Astrocyte of the cerebellum (primary cell): ENCODE data around the gene TCP11L1.
A peak's percentile ranks its signal among the peaks of the same experiment; 100 is the strongest.

Experiments
- DNase-seq: peaks from one replicate; pipeline ENCODE4 v3.0.0-alpha.2; 2011; ENCODE audit warnings: low read depth
- H3K4me3 ChIP-seq: 2 replicates; pipeline ENCODE4 v1.5.1; 2011; ENCODE audit warnings: mild to moderate bottlenecking, low read depth, low read length, moderate library complexity
- CTCF ChIP-seq: IDR thresholded peaks from 2 replicates; pipeline ENCODE4 v1.5.1; 2012; ENCODE audit warnings: low read length, low read depth, moderate library complexity, mild to moderate bottlenecking; ENCODE audit errors: missing control alignments
- in situ Hi-C: cut with HindIII; loops from 2 replicates; pipeline ENCODE4 v1.10.0; 2017; ENCODE audit warnings: low sequenced_read_pairs

TCP11L1 gene

GRCh38 chr11:33064033-33064825, 24.9 kb downstream of the TCP11L1 start:
- no peak for DNase-seq
- no peak overlapping the region for H3K4me3 ChIP-seq
- TF ChIP-seq CTCF: no peak
- in situ Hi-C loops: loop anchor here (5.0 to 10.0 kb wide), 2 partner anchors 87 to 629 kb away; partner anchors contain the start of gene WT1

GRCh38 chr11:33064866-33065265, 25.5 kb downstream of the TCP11L1 start:
- no peak overlapping the region for H3K4me3 ChIP-seq
- in situ Hi-C loops: loop anchor here (5.0 to 10.0 kb wide), 2 partner anchors 88 to 630 kb away; partner anchors contain the start of gene WT1
- DNase-seq: no peak
- TF ChIP-seq CTCF: no peak

GRCh38 chr11:33065445-33066178, 26.2 kb downstream of the TCP11L1 start:
- in situ Hi-C loops: loop anchor here (10.0 kb wide), 1 partner anchor 631 kb away; the partner anchor contains the start of gene WT1

GRCh38 chr11:33067294-33067693, 27.9 kb downstream of the TCP11L1 start:
- TF ChIP-seq CTCF: no peak
- no peak overlapping the region for H3K4me3 ChIP-seq
- in situ Hi-C loops: loop anchor here (10.0 kb wide), 1 partner anchor 632 kb away; the partner anchor contains the start of gene WT1
- DNase-seq: no peak

More at GRCh38 chr11:33065445-33066178, 26.2 kb downstream of the TCP11L1 start:
- peak; percentile 32 for DNase-seq
- H3K4me3 ChIP-seq: no peak overlapping the region
- TF ChIP-seq CTCF: peak; percentile 91

GRCh38 chr11:33068611-33069340, 29.4 kb downstream of the TCP11L1 start:
- no peak for DNase-seq
- no peak overlapping the region for H3K4me3 ChIP-seq
- in situ Hi-C loops: loop anchor here (10.0 kb wide), 1 partner anchor 634 kb away; the partner anchor contains the start of gene WT1
- no peak for TF ChIP-seq CTCF

GRCh38 chr11:33072465-33072864, 33.1 kb downstream of the TCP11L1 start:
- no peak overlapping the region for H3K4me3 ChIP-seq
- in situ Hi-C loops: no loop called here
- DNase-seq: no peak
- no peak for TF ChIP-seq CTCF
